DOHH2 (cell line): ENCODE data around the gene ADAM19.

Source experiments
- CTCF ChIP-seq: fragments of 200-600 bp; sonication (generic); IDR thresholded peaks from one replicate; pipeline ENCODE4 v1.5.1; 2014; ENCODE audit warnings: antibody characterized with exemption, mild to moderate bottlenecking, low read depth, low read length; ENCODE audit not compliant: poor library complexity, severe bottlenecking
- EZH2phosphoT487 ChIP-seq: fragments of 200-600 bp; sonication (generic); IDR thresholded peaks from 2 replicates; pipeline ENCODE4 v1.6.1; 2017; ENCODE audit warnings: borderline replicate concordance, mild to moderate bottlenecking, antibody characterized with exemption, low read length, moderate library complexity, mixed read lengths

DNA sequence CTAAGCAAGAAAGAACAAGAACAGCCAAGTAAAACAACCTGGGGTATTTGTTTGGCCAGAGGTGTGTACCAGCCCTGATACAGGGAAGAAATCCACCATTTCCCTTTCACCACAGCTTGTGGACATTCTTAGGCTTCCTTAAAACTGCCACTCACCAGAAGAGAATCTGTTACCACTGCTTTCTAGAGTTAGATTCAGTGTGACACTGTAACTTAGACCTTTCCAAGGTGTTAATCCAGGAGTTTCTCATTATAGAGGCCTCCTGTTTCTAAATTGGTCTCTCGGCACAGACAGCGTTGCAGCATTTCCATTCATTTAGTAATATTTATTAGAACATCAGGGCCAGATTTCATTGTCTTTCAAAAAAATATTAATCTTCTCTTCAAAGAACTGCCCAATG lies 60.6 kb downstream of the ADAM19 start:
- TF ChIP-seq CTCF (no peak), EZH2phosphoT487 (no peak)
